Cardiac fibroblast (primary cell): ENCODE data around the gene ABCC9.
"Not testable (repeated sequence)": the region's sequence is repeated elsewhere in the genome, so short reads cannot be mapped to it uniquely, and the experiment has no call there.

Source experiments
- DNase-seq, 2 donors: peaks; one replicate each; pipeline versions ENCODE4 v3.0.0 to v3.0.0-alpha.2; 2010; ENCODE audit warnings: low read depth in 2 of 2
- H3K4me3 ChIP-seq, 2 donors: replicated peaks in 1 of 2; 1 replicate in 1 of 2; 2 replicates in 1 of 2; pipeline ENCODE4 v1.5.1; 2011; ENCODE audit warnings: low read depth in 2 of 2, low read length in 2 of 2, mild to moderate bottlenecking in 2 of 2, moderate library complexity in 1 of 2
- CTCF ChIP-seq: IDR thresholded peaks from one replicate; pipeline ENCODE4 v1.5.1; 2011; ENCODE audit warnings: low read depth, mild to moderate bottlenecking, low read length, inconsistent platforms

The ABCC9 gene

GRCh38 chr12:21819236-21819635, 122.0 kb downstream of the ABCC9 start:
- TF ChIP-seq CTCF: no peak
- H3K4me3 ChIP-seq: no peak overlapping the region
- DNase-seq: peak in 1 of 2 donors; percentile 70

- no peak for TF ChIP-seq CTCF
- DNase-seq: peak; percentile 26 to 80
These were observed 122.6 kb downstream of the ABCC9 start for GRCh38 chr12:21818627-21819026.

GRCh38 chr12:21815306-21816062, 125.7 kb downstream of the ABCC9 start:
- DNase-seq: peak in 1 of 2 donors; percentile 73
- H3K4me3 ChIP-seq: no peak overlapping the region
- TF ChIP-seq CTCF: no peak

More at GRCh38 chr12:21818627-21819026, 122.6 kb downstream of the ABCC9 start:
- H3K4me3 ChIP-seq: no peak overlapping the region

DNA sequence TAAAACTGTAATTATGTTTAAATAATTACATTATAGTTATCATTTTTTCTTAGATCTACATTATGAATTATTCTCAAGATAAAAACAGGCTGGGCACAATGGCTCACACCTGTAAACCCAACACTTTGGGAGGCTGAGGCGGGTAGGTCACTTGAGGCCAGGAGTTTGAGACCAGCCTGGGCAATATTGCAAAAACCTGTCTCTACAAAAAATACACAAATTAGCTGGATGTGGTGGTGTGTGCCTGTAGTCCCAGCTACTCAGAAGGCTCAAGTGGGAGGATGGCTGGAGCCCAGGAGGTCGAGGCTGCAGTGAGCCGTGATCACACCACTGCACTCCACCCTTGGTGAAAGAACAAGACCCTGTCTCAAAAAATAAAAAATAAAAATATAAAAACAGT, 126.4 kb downstream of the ABCC9 start:
- no peak for TF ChIP-seq CTCF
- H3K4me3 ChIP-seq: no peak overlapping the region
- no peak for DNase-seq

- no peak for TF ChIP-seq CTCF
- no peak for DNase-seq
- no peak overlapping the region for H3K4me3 ChIP-seq
These were observed 126.9 kb downstream of the ABCC9 start for GRCh38 chr12:21814327-21814726.

GRCh38 chr12:21813751-21814150, 127.5 kb downstream of the ABCC9 start:
- TF ChIP-seq CTCF: no peak
- DNase-seq: no peak
- H3K4me3 ChIP-seq: no peak overlapping the region

DNA sequence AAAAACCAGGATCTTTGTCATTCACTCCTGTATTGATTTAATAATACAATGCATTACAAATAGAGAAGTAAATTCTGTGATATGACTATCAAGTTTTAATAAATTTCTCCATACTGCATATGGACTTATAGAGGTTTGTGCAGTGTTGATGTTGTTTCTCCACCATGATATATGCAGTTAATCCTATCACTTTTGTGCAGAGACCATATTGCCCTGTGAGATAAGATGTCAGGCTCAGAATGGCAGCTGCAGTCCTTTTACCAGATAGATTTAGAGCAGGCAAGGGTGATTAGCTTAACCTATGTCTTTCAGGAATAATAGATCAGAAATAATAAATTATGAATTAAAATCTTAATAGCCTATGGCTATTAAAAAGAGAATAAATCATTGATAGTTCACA, 128.1 kb downstream of the ABCC9 start:
- no peak overlapping the region for H3K4me3 ChIP-seq
- TF ChIP-seq CTCF: no peak
- no peak for DNase-seq

GRCh38 chr12:21812340-21812739, 128.9 kb downstream of the ABCC9 start:
- not testable (repeated sequence) for DNase-seq, H3K4me3 ChIP-seq
